ENCODE data around the gene ESR2. TPM values are rescaled to one million over a fixed set of nuclear protein-coding genes. Genes with fewer than 3 reads are reported as not detected.

ESR2 gene
- total RNA-seq, 3 donors from 2014 or later = 0.98 to 2.2 (median 1.5) TPM

DNA sequence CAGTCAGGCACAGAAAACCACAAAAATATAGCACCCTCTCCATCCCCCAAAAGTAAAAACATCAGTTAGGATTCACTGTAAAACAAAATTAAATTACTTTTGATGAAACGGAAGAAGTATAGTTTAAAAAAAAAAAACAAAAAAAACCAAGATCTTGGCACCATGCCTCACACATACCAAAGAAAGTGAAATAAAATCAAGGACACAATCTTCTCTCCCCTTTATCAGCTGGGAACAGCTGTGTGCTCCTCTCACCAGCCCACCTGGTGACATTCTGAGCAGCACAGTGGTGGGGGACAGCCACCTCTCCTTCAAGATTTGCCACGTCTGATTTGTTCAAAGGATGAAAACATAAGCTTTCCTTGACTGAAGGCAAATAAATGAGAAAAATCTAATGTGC lies 55.5 kb downstream of the ESR2 start:
- Histone ChIP-seq H3K9me3 (no peaks in the 10 kb centered on the region), H3K27me3 (no peaks in the 10 kb centered on the region), H3K36me3 (no peaks in the 10 kb centered on the region), H3K27ac (no peak overlapping the region), H3K4me3 (no peak overlapping the region), H3K4me1 (no peaks in the 10 kb centered on the region)
- DNase-seq (ENCODE audit: low spot score in 2 of 2) = no peak
- intact Hi-C loops (cut with DNase I; ENCODE audit: low total_unique reads) = no loop called here
- no peak for TF ChIP-seq POLR2A (IDR thresholded peaks at IDR 0.05)
- no peak for TF ChIP-seq POLR2AphosphoS5 (IDR thresholded peaks at IDR 0.05)
- TF ChIP-seq, protein P1, sequence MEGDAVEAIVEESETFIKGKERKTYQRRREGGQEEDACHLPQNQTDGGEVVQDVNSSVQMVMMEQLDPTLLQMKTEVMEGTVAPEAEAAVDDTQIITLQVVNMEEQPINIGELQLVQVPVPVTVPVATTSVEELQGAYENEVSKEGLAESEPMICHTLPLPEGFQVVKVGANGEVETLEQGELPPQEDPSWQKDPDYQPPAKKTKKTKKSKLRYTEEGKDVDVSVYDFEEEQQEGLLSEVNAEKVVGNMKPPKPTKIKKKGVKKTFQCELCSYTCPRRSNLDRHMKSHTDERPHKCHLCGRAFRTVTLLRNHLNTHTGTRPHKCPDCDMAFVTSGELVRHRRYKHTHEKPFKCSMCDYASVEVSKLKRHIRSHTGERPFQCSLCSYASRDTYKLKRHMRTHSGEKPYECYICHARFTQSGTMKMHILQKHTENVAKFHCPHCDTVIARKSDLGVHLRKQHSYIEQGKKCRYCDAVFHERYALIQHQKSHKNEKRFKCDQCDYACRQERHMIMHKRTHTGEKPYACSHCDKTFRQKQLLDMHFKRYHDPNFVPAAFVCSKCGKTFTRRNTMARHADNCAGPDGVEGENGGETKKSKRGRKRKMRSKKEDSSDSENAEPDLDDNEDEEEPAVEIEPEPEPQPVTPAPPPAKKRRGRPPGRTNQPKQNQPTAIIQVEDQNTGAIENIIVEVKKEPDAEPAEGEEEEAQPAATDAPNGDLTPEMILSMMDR (IDR thresholded peaks at IDR 0.05) = no peak

DNA sequence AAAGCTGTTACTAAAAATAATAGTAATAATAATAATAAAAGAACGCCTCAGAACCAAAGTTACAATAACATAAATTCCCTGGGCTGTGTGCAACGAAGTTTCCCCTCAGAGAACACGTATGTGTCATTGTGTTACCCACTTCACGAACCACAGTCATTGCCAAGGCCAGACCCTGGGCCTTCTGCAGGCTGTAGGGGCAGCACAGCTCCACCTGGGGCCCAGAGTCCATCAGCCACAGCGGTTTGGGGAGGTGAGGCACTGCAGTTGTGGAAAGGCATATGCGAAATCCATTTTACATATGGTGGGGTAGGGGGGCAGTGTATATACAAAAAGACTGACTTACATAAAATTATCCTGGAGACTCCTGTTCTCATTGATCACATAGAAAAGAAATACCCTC lies 56.1 kb downstream of the ESR2 start:
- intact Hi-C loops (cut with DNase I; ENCODE audit: low total_unique reads) = no loop called here
- DNase-seq (ENCODE audit: low spot score in 2 of 2) = no peak
- no peak for TF ChIP-seq POLR2A (IDR thresholded peaks at IDR 0.05)
- no peak for TF ChIP-seq POLR2AphosphoS5 (IDR thresholded peaks at IDR 0.05)
- TF ChIP-seq, protein P1 (IDR thresholded peaks at IDR 0.05) = no peak

DNA sequence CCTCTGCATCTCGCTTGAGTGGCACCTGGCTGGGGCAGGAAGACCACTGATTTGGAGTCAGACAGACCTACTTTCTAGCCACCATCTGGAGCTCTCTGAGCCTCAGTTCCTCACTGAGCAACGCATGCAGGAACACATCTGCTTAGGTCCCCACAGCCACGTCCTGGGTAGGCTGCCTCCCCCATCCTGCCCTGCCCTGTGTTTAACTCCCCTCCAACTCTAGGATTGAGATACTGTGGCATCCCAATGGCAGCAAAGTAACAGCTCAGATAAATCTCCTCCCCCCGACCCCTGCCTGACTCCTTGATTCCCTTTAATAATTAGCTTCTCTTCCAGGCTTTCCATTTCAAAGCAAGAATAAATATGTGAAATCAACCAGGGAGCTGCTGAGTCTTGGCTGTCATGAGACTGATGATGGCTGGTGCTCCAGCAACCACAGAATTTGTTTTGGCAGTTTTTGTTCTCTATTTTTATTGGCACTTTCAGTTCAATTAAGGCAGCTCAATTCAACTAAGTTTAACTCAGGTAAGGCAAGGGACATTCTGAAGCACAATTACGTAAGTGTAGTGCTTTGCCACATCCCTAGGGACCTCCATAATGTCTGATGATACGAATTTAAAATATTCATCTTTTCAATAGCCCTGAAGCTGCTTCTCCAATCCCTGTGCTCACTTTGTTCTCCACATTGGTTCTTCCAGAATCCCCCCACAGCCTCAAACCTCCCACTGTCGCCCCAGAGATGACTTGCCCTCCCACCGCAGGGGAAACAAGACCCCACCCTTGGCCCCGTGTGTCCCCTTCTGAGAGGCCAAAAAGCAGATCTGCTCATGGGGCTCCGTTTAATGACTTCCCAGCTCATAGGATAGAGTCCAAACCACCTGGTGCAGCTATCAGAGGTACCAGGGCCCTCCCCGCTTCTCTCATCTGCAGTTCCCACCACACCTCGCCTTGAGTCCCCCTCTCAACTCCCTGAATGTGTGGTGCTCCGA lies 58.2 kb downstream of the ESR2 start:
- H3K9me3 ChIP-seq = no peaks in the 10 kb centered on the region
- intact Hi-C loops (cut with DNase I; ENCODE audit: low total_unique reads) = no loop called here
- no peaks in the 10 kb centered on the region for H3K36me3 ChIP-seq
- no peaks in the 10 kb centered on the region for H3K4me1 ChIP-seq
- H3K27ac ChIP-seq = peak overlapping the region in 1 of 2 donors; percentile 38
- no peaks in the 10 kb centered on the region for H3K27me3 ChIP-seq
- DNase-seq (ENCODE audit: low spot score in 2 of 2) = no peak
- no peak overlapping the region for H3K4me3 ChIP-seq
- TF ChIP-seq POLR2A (IDR thresholded peaks at IDR 0.05) (no peak), POLR2AphosphoS5 (IDR thresholded peaks at IDR 0.05) (no peak)
- TF ChIP-seq, protein P1 (IDR thresholded peaks at IDR 0.05) = no peak

More for the DNA sequence above, 56.1 kb downstream of the ESR2 start:
- no peak overlapping the region for H3K4me3 ChIP-seq
- no peaks in the 10 kb centered on the region for H3K36me3 ChIP-seq
- no peaks in the 10 kb centered on the region for H3K27me3 ChIP-seq
- no peaks in the 10 kb centered on the region for H3K9me3 ChIP-seq
- no peaks in the 10 kb centered on the region for H3K4me1 ChIP-seq
- no peak overlapping the region for H3K27ac ChIP-seq

DNA sequence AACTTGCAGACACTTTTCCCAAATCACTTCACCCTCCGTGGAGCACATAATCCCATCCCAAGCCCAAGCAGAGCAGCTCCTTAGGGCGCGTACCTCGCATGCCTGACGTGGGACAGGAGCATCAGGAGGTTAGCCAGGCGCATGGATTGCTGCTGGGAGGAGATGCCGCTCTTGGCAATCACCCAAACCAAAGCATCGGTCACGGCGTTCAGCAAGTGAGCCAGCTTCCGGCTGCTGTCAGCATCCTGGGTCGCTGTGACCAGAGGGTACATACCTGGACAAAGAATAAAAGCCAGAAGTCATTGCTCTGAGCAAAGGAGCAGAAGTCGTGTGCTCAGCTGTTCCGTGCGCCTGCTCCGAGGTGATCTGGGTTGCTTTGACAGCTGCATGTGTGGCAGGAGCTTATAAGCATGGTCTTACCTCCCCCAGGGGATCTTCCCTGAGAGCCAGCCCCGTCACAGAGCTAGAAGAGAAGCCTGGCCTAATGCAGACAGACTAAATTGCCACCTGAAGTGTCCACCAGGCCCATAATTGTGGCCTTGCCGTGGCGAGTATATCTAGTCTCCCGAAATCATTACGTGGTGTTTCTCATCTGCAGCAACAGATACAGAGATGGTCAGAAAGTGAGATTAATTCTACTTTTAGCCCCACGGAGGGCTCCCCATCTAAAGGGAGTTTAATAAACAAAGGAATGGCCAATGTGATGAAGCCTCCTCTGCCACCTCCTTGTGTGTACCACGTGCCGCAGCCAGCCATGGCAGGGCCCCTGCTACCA lies 59.1 kb downstream of the ESR2 start:
- DNase-seq (ENCODE audit: low spot score in 2 of 2) = peak; percentile 48 to 62

More for the DNA sequence above, 59.1 kb downstream of the ESR2 start:
- no peaks in the 10 kb centered on the region for H3K4me1 ChIP-seq
- H3K27me3 ChIP-seq = no peaks in the 10 kb centered on the region
- no peaks in the 10 kb centered on the region for H3K36me3 ChIP-seq
- no peaks in the 10 kb centered on the region for H3K9me3 ChIP-seq
- TF ChIP-seq, protein P1 (IDR thresholded peaks at IDR 0.05) = no peak
- TF ChIP-seq POLR2A (IDR thresholded peaks at IDR 0.05) (no peak), POLR2AphosphoS5 (IDR thresholded peaks at IDR 0.05) (no peak)
- intact Hi-C loops (cut with DNase I; ENCODE audit: low total_unique reads) = no loop called here
- H3K27ac ChIP-seq = peak overlapping the region in 1 of 2 donors; percentile 38
- H3K4me3 ChIP-seq = no peak overlapping the region

All from breast epithelium (tissue), 4 donors.